SK-N-MC (cell line): ENCODE measurements around the gene UNCX.

Source experiments
- DNase-seq: peaks from one replicate; pipeline ENCODE4 v3.0.0-alpha.2; 2011; ENCODE audit warnings: low read depth, low spot score
- H3K27ac ChIP-seq: fragments of 200-600 bp; sonication (generic); 2 replicates; pipeline ENCODE4 v1.5.1; 2016; ENCODE audit warnings: mixed run types
- H3K36me3 ChIP-seq: fragments of 200-600 bp; sonication (generic); 2 replicates; pipeline ENCODE4 v1.6.1; 2017; ENCODE audit warnings: antibody characterized with exemption, low read length, mixed read lengths; ENCODE audit not compliant: insufficient read depth
- H3K4me3 ChIP-seq: fragments of 200-600 bp; sonication (generic); 2 replicates; pipeline ENCODE4 v1.5.1; 2016
- H3K9ac ChIP-seq: fragments of 200-600 bp; sonication (generic); 2 replicates; pipeline ENCODE4 v1.8.0; 2017; ENCODE audit warnings: mixed run types, mixed read lengths; ENCODE audit not compliant: insufficient read length
- H3K9me3 ChIP-seq: fragments of 200-600 bp; sonication (generic); 2 replicates; pipeline ENCODE4 v1.6.1; 2017; ENCODE audit warnings: low read depth, mild to moderate bottlenecking, antibody characterized with exemption, low read length, moderate library complexity, mixed read lengths
- EZH2 ChIP-seq: fragments of 200-600 bp; sonication (generic); IDR thresholded peaks from one replicate; pipeline ENCODE4 v1.6.1; 2017; ENCODE audit warnings: antibody characterized with exemption
- FOXP2 ChIP-seq: optimal IDR thresholded peaks from 2 replicates; pipeline ENCODE3; 2011; ENCODE audit warnings: mild to moderate bottlenecking, moderate library complexity; ENCODE audit not compliant: insufficient read depth; ENCODE audit errors: extremely low read length, control extremely low read depth
- POLR2AphosphoS5 ChIP-seq: IDR thresholded peaks from 2 replicates; pipeline ENCODE4 v1.6.1; 2012; ENCODE audit warnings: mild to moderate bottlenecking, low read depth, low read length, borderline replicate concordance

Gene UNCX

DNA sequence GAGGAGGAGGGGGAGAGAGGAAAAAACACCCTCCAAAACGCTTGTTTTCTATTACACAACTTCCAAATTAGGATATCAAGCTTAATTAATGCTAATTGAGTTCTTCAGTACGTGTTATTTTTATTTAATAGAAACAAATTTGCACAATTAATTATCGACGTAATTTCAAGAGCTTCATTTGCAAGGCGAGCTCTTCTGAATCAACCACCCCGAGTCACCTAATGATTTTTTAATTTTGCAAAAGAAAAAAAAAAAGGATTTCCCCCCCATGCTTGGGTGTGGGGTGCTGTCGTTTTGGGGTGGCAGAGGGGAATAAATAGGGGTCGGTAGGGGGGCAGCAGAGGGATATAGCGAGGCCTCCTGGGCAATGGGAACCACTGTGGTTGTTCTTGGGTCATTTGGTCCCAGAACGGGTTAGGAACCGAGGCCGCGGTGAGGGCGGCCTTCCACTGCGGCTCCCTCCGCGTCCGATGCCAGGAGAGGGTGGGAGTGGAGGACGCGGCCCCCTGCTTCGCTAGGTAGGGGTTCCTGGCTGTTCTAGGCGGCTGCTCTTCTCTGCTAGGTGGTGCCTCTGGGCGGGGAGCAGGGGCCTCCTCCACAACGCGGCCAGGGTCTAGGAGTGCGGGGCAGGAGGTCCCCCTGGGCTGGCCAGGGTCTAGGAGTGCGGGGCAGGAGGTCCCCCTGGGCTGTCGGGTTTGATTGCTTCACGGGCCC lies 7.3 kb downstream of the UNCX start:
- no peak for TF ChIP-seq EZH2

GRCh38 chr7:1240517-1241257 lies 8.0 kb downstream of the UNCX start:
- Histone ChIP-seq H3K36me3 (no peaks in the 10 kb centered on the region), H3K27ac (no peak overlapping the region), H3K9ac (no peak overlapping the region), H3K9me3 (no peaks in the 10 kb centered on the region), H3K4me3 (no peak overlapping the region)
- TF ChIP-seq EZH2 (no peak), FOXP2 (no peak), POLR2AphosphoS5 (no peak)
- no peak for DNase-seq

More for the DNA sequence above, 7.3 kb downstream of the UNCX start:
- Histone ChIP-seq H3K27ac (peak overlapping the region; percentile 72; the same call in 1 of the 2 replicates), H3K36me3 (no peaks in the 10 kb centered on the region), H3K9me3 (no peaks in the 10 kb centered on the region), H3K9ac (no peak overlapping the region), H3K4me3 (peak overlapping the region; percentile 53; the same call in 1 of the 2 replicates)
- no peak for DNase-seq

- no peak for DNase-seq
- Histone ChIP-seq H3K9me3 (no peaks in the 10 kb centered on the region), H3K9ac (no peak overlapping the region), H3K27ac (no peak overlapping the region), H3K36me3 (no peaks in the 10 kb centered on the region), H3K4me3 (no peak overlapping the region)
- TF ChIP-seq FOXP2, result no peak
- no peak for TF ChIP-seq EZH2
- TF ChIP-seq POLR2AphosphoS5, result no peak
Observed at GRCh38 chr7:1241258-1241602, 8.6 kb downstream of the UNCX start.

- no peaks in the 10 kb centered on the region for H3K9me3 ChIP-seq
- DNase-seq, result no peak
- H3K36me3 ChIP-seq, result no peaks in the 10 kb centered on the region
- H3K27ac ChIP-seq, result peak overlapping the region; percentile 52; the same call in 1 of the 2 replicates
- H3K9ac ChIP-seq, result no peak overlapping the region
- TF ChIP-seq EZH2, result no peak
- TF ChIP-seq POLR2AphosphoS5, result no peak
- TF ChIP-seq FOXP2, result no peak
- H3K4me3 ChIP-seq, result no peak overlapping the region
Observed at GRCh38 chr7:1241603-1242255, 9.1 kb downstream of the UNCX start.

DNA sequence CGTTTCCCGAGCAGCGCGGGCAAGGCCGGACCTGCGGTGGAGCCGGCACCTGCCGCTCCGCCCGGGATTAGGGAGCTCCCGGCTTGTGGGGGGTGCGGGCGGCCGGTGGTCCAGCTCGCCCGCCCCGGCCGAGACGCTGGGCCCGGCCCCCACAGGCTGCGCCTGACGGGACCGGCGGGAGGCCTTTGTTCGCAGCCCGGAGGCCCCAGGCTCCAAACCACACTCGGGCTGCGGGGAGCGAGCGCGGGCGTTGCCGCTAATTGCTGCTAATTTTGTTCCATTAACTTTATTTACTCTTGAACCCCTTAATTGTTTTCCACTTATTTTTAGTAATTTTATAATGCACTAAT lies 9.6 kb downstream of the UNCX start:
- Histone ChIP-seq H3K4me3 (no peak overlapping the region), H3K36me3 (no peaks in the 10 kb centered on the region), H3K9ac (no peak overlapping the region), H3K9me3 (no peaks in the 10 kb centered on the region), H3K27ac (peak overlapping the region; percentile 52; the same call in 1 of the 2 replicates)
- no peak for DNase-seq
- no peak for TF ChIP-seq POLR2AphosphoS5
- TF ChIP-seq FOXP2, result no peak
- TF ChIP-seq EZH2, result no peak

DNA sequence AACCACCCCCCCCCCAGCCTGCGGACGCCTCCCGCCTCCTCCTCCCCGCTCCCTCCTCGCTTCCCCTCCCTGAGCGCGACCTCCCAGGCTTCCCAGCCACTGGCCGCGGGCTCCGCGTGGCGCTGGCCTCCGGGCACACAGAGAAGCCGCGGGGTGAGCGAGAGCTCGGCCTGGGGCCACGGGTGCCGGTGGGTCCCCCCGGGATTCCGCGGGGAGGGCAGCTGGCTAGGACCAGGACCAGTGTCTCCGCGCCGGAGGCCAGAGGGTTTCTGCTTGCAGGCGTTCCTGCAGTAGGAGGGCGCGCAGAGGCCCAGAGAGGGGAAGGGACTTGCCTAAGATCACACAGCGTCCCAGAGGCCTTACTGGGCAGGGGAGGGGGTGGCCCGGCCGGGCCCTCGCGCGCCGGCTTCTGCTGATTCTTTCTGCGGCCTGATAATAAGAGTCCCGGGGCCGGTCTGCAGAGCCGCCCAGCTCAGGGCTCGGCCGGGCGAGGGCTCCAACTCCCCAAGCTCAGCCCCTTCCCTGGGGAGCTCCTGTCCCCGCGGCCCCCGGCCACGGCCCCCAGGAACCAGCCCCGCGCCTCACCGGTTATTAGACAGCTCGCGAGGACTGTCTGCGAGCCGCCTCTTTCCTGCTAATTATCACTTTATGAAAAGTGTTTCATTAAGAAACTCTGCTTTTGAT lies 10.1 kb downstream of the UNCX start:
- H3K9ac ChIP-seq, result peak overlapping the region; percentile 42
- peak overlapping the region; percentile 89 for H3K27ac ChIP-seq
- peak overlapping the region; percentile 73 for H3K4me3 ChIP-seq
- H3K9me3 ChIP-seq, result no peaks in the 10 kb centered on the region
- no peak for DNase-seq
- TF ChIP-seq EZH2 (no peak), POLR2AphosphoS5 (no peak), FOXP2 (no peak)
- no peaks in the 10 kb centered on the region for H3K36me3 ChIP-seq

DNA sequence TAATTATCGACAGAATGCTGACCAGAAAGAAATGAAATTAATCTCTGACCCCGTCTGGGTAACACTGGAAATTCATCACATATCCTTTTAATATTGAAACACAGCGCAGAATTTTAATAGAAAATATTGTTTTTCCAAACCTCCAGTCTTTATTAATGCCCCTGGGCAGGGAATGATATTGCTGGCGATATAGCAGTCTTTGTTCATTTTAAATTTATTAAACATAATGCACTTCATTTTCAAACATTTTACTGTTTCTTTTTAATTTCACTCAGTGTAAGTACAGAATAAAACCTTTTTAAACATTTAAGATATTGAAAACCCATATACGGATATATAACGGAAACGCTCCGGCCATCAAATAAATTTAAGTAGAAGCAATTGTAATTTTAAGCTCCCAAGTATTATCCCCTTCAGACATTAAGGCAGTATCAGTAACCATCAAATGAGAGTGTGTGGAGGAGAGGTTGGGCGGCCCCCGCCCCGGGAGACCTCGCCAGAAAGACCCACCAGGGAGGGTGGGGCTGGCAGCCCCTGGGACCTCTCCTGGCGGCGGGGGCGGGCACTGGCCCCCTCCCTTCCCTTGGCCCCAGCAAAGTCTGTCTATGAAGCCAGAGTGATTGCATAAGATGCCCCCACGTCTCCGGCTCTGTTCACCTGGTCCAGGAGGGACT lies 10.8 kb downstream of the UNCX start:
- no peaks in the 10 kb centered on the region for H3K9me3 ChIP-seq
- no peaks in the 10 kb centered on the region for H3K36me3 ChIP-seq
- no peak for DNase-seq
- peak overlapping the region; percentile 73 for H3K4me3 ChIP-seq
- H3K27ac ChIP-seq, result peak overlapping the region; percentile 89
- TF ChIP-seq EZH2, result no peak
- no peak for TF ChIP-seq POLR2AphosphoS5
- TF ChIP-seq FOXP2, result no peak
- peak overlapping the region; percentile 42 for H3K9ac ChIP-seq
